GM23248 (cell line): ENCODE results near the gene TPK1.

Source experiments
- EZH2 ChIP-seq: fragments of 200-600 bp; sonication (generic); IDR thresholded peaks from 2 replicates; pipeline ENCODE4 v1.6.1; 2018; ENCODE audit warnings: antibody characterized with exemption, mild to moderate bottlenecking; ENCODE audit not compliant: insufficient read depth, poor library complexity, severe bottlenecking
- EZH2phosphoT487 ChIP-seq: fragments of 200-600 bp; sonication (generic); IDR thresholded peaks from 2 replicates; pipeline ENCODE4 v1.6.1; 2018; ENCODE audit warnings: antibody characterized with exemption, moderate library complexity, mild to moderate bottlenecking, low read depth; ENCODE audit not compliant: insufficient read depth

- TF ChIP-seq EZH2, result no peak
- no peak for TF ChIP-seq EZH2phosphoT487
Measured at GRCh38 chr7:144884896-144885295, 49.0 kb upstream of the TPK1 start.
